GM12874 (cell line): Measurements from ENCODE around the gene ERG.

Source experiments
- CTCF ChIP-seq: IDR thresholded peaks from 2 replicates; pipeline ENCODE4 v1.5.1; 2011; ENCODE audit warnings: low read depth, mild to moderate bottlenecking, control low read depth, low read length, moderate library complexity; ENCODE audit not compliant: insufficient read depth

Gene ERG

GRCh38 chr21:38434913-38435533, 63.3 kb downstream of the ERG start:
- TF ChIP-seq CTCF = no peak

GRCh38 chr21:38433471-38433870, 64.8 kb downstream of the ERG start:
- no peak for TF ChIP-seq CTCF

- no peak for TF ChIP-seq CTCF
Observed at GRCh38 chr21:38430401-38430984, 67.8 kb downstream of the ERG start.

GRCh38 chr21:38429011-38429410, 69.3 kb downstream of the ERG start:
- no peak for TF ChIP-seq CTCF

- no peak for TF ChIP-seq CTCF
Observed at GRCh38 chr21:38428211-38428610, 70.1 kb downstream of the ERG start.

GRCh38 chr21:38424305-38425019, 73.8 kb downstream of the ERG start:
- no peak for TF ChIP-seq CTCF

- TF ChIP-seq CTCF = no peak
Observed at GRCh38 chr21:38422082-38422481, 76.2 kb downstream of the ERG start.
